ENCODE results near the gene SFXN1.
A peak's percentile ranks its signal among the peaks of the same experiment; 100 is the strongest.
"Not testable (repeated sequence)": the region's sequence is repeated elsewhere in the genome, so short reads cannot be mapped to it uniquely, and the experiment has no call there.

Gene SFXN1

GRCh38 chr5:175494264-175495183, 16.2 kb downstream of the SFXN1 start:
- no peak for DNase-seq

- DNase-seq = no peak
These were observed 23.4 kb downstream of the SFXN1 start for GRCh38 chr5:175501759-175502158.

- DNase-seq = not testable (repeated sequence)
These were observed 29.3 kb downstream of the SFXN1 start for GRCh38 chr5:175507671-175508070.

GRCh38 chr5:175508896-175509295, 30.5 kb downstream of the SFXN1 start:
- DNase-seq = no peak

GRCh38 chr5:175513297-175513696, 34.9 kb downstream of the SFXN1 start:
- DNase-seq = no peak

- no peak for DNase-seq
These were observed 35.4 kb downstream of the SFXN1 start for GRCh38 chr5:175513726-175514125.

GRCh38 chr5:175516933-175517823, 38.8 kb downstream of the SFXN1 start:
- no peak for DNase-seq

- no peak for DNase-seq
These were observed 39.6 kb downstream of the SFXN1 start for GRCh38 chr5:175517824-175518450.

GRCh38 chr5:175519006-175519405, 40.6 kb downstream of the SFXN1 start:
- DNase-seq = no peak

- DNase-seq = no peak
These were observed 42.0 kb downstream of the SFXN1 start for GRCh38 chr5:175520321-175520720.

- no peak for DNase-seq
These were observed 42.5 kb downstream of the SFXN1 start for GRCh38 chr5:175520873-175521272.

GRCh38 chr5:175521313-175521833, 43.0 kb downstream of the SFXN1 start:
- DNase-seq = no peak

GRCh38 chr5:175523292-175523691, 44.9 kb downstream of the SFXN1 start:
- DNase-seq = no peak

- no peak for DNase-seq
These were observed 45.9 kb downstream of the SFXN1 start for GRCh38 chr5:175524211-175524610.

- no peak for DNase-seq
These were observed 48.3 kb downstream of the SFXN1 start for GRCh38 chr5:175526691-175527090.

GRCh38 chr5:175531361-175531760, 53.0 kb downstream of the SFXN1 start:
- DNase-seq = no peak

GRCh38 chr5:175534070-175534932, 55.9 kb downstream of the SFXN1 start:
- DNase-seq = peak; percentile 5 to 88

GRCh38 chr5:175535331-175535730, 57.0 kb downstream of the SFXN1 start:
- not testable (repeated sequence) for DNase-seq

- no peak for DNase-seq
These were observed 57.4 kb downstream of the SFXN1 start for GRCh38 chr5:175535796-175536195.

- no peak for DNase-seq
These were observed 60.2 kb downstream of the SFXN1 start for GRCh38 chr5:175538576-175538975.

- no peak for DNase-seq
These were observed 61.6 kb downstream of the SFXN1 start for GRCh38 chr5:175539936-175540335.

GRCh38 chr5:175541264-175541663, 62.9 kb downstream of the SFXN1 start:
- no peak for DNase-seq
